Measurements from ENCODE around the gene ENPEP. TPM values are rescaled to one million over a fixed set of nuclear protein-coding genes. Genes with fewer than 3 reads are reported as not detected.

Gene ENPEP
- total RNA-seq, 1 experiment from 2014 or later: 0.33 TPM

DNA sequence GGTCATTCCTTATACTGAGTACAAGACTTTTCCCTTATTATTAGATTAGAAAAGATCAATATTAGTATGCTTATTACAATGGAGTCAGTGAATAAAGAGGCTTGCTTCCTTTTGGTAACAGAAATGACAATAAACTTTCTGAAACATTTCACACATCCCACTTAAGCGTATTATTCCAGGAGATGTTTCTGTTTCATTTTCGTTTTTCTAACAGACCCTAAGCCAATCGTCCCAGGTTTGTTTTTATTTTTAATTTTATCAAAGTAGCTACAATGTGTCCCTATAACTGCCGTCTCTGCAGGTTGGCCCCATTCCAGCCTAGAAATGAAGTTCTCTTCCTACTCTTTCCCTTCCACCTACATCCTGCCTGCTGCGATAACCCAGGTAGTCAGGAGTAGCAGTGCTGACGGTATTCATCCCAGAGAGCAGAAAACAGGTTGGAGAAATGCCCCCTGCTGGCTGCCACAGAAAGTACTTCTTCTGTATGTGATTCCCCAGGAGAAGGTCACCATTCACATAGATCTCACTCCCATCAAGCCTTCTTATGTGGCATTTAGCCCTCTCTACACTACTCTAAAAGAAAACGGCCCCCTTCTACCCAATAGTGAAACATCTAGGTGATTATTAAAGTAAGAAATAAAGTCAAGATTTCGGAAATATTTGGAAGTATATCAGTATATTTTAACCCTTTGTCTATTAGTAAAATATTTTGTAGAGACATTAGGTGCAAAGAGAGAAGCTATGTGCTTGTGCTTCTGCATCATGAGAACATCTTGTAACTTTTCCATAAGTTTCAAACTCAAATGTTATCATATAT is 40.4 kb downstream of the ENPEP start:
- TF ChIP-seq ATF3 (CRISPR knock-in tag; conservative IDR thresholded peaks at IDR 0.05): no peak
- peak; percentile 46; the same call in 1 of the 2 replicates for TF ChIP-seq ZNF317 (CRISPR knock-in tag; IDR thresholded peaks at IDR 0.05; ENCODE audit: borderline replicate concordance, low read depth)
- peak; percentile 56 for TF ChIP-seq CTCF (IDR thresholded peaks at IDR 0.05)
- ChIA-PET CTCF (interaction anchor here (1.0 to 4.5 kb wide), 10 partner anchors 70 to 520 kb away, joined by 3 to 55 read pairs (median 4); no protein-coding TSS in a partner anchor), POLR2A (interaction anchor here (0.6 kb wide), 1 partner anchor 516 kb away, joined by 8 read pairs; no protein-coding TSS in a partner anchor)
- ATAC-seq (peak; percentile 99), DNase-seq (ENCODE audit: low spot score) (peak; percentile 81)
- H3K27ac Mint-ChIP-seq: no peak overlapping the region
- no peaks in the 10 kb centered on the region for H3K27me3 Mint-ChIP-seq (ENCODE audit: low read depth)
- H3K4me3 Mint-ChIP-seq: no peak overlapping the region
- no peaks in the 10 kb centered on the region for H3K36me3 Mint-ChIP-seq
- no peaks in the 10 kb centered on the region for H3K9me3 Mint-ChIP-seq
- peaks cover 10% of the 10 kb centered on the region for H3K4me1 Mint-ChIP-seq

- DNase-seq (ENCODE audit: low spot score) (no peak), ATAC-seq (no peak)
- TF ChIP-seq ZNF396 (CRISPR knock-in tag; IDR thresholded peaks at IDR 0.05; ENCODE audit: borderline replicate concordance) (0 out of 2 replicates have a peak, but pooled peaks have one; percentile 6), ZNF416 (CRISPR knock-in tag; IDR thresholded peaks at IDR 0.05) (no peak), GABPB1 (CRISPR knock-in tag; IDR thresholded peaks at IDR 0.05) (no peak), CTCF (IDR thresholded peaks at IDR 0.05) (peak; percentile 60), HMGA2 (CRISPR knock-in tag; IDR thresholded peaks at IDR 0.05) (0 out of 2 replicates have a peak, but pooled peaks have one; percentile 21)
- TF ChIP-seq, protein P1, sequence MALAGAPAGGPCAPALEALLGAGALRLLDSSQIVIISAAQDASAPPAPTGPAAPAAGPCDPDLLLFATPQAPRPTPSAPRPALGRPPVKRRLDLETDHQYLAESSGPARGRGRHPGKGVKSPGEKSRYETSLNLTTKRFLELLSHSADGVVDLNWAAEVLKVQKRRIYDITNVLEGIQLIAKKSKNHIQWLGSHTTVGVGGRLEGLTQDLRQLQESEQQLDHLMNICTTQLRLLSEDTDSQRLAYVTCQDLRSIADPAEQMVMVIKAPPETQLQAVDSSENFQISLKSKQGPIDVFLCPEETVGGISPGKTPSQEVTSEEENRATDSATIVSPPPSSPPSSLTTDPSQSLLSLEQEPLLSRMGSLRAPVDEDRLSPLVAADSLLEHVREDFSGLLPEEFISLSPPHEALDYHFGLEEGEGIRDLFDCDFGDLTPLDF (CRISPR knock-in tag; IDR thresholded peaks at IDR 0.05): no peak
- TF ChIP-seq, protein P2, sequence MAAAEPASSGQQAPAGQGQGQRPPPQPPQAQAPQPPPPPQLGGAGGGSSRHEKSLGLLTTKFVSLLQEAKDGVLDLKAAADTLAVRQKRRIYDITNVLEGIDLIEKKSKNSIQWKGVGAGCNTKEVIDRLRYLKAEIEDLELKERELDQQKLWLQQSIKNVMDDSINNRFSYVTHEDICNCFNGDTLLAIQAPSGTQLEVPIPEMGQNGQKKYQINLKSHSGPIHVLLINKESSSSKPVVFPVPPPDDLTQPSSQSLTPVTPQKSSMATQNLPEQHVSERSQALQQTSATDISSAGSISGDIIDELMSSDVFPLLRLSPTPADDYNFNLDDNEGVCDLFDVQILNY (CRISPR knock-in tag; IDR thresholded peaks at IDR 0.05): no peak
- ChIA-PET POLR2A (no interaction called here), CTCF (interaction anchor here (0.6 to 4.5 kb wide), 6 partner anchors 107 to 521 kb away, joined by 3 to 55 read pairs (median 4); no protein-coding TSS in a partner anchor)
- no peak overlapping the region for H3K4me3 Mint-ChIP-seq
- H3K27ac Mint-ChIP-seq: no peak overlapping the region
- peaks cover 10% of the 10 kb centered on the region for H3K4me1 Mint-ChIP-seq
- H3K27me3 Mint-ChIP-seq (ENCODE audit: low read depth): no peaks in the 10 kb centered on the region
- no peaks in the 10 kb centered on the region for H3K36me3 Mint-ChIP-seq
- no peaks in the 10 kb centered on the region for H3K9me3 Mint-ChIP-seq
Observed at GRCh38 chr4:110518889-110519490, 43.0 kb downstream of the ENPEP start.

DNA sequence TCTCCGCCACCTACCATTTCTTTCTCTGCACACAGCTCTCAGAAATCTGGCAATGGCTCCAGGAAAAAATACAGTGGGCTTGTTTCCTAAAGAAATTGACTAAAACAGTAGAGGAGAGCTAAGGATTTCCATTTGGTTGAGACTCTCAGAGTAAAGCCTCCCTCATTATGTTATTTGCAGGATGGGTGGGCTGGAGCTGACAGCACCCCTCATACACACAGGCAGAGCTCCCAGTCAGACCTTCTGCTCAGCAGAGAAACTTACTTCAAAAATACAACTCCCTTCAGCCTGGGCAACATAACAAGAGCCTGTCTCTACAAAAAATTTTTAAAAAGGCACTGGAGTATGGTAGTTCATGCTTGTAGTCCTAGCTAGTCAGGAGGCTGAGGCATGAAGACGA is 44.9 kb downstream of the ENPEP start:
- H3K27ac Mint-ChIP-seq: no peak overlapping the region
- no peaks in the 10 kb centered on the region for H3K27me3 Mint-ChIP-seq (ENCODE audit: low read depth)
- H3K4me3 Mint-ChIP-seq: no peak overlapping the region
- ChIA-PET CTCF (interaction anchor here (1.6 kb wide), 1 partner anchor 176 kb away, joined by 6 read pairs; no protein-coding TSS in a partner anchor), POLR2A (no interaction called here)
- ATAC-seq (no peak), DNase-seq (ENCODE audit: low spot score) (no peak)
- H3K36me3 Mint-ChIP-seq: no peaks in the 10 kb centered on the region
- peaks cover 6% of the 10 kb centered on the region for H3K4me1 Mint-ChIP-seq
- H3K9me3 Mint-ChIP-seq: no peaks in the 10 kb centered on the region
- TF ChIP-seq ZMAT4 (CRISPR knock-in tag; IDR thresholded peaks at IDR 0.05) (no peak), FOXJ3 (CRISPR knock-in tag; IDR thresholded peaks at IDR 0.05; ENCODE audit: borderline replicate concordance) (no peak), HMGA2 (CRISPR knock-in tag; IDR thresholded peaks at IDR 0.05) (no peak), USF1 (CRISPR knock-in tag; IDR thresholded peaks at IDR 0.05) (no peak), PRDM15 (CRISPR knock-in tag; IDR thresholded peaks at IDR 0.05) (no peak), NR1H2 (CRISPR knock-in tag; IDR thresholded peaks at IDR 0.05) (no peak)
- TF ChIP-seq, protein P3, sequence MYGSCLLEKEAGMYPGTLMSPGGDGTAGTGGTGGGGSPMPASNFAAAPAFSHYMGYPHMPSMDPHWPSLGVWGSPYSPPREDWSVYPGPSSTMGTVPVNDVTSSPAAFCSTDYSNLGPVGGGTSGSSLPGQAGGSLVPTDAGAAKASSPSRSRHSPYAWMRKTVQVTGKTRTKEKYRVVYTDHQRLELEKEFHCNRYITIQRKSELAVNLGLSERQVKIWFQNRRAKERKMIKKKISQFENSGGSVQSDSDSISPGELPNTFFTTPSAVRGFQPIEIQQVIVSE (CRISPR knock-in tag; IDR thresholded peaks at IDR 0.05; ENCODE audit: borderline replicate concordance): no peak

Data from WTC11 (cell line).